ENCODE results near the gene KRT6A.

Gene KRT6A
- 0 to 0.18 (median 0) reads per million in 4 experiments for total RNA-seq

DNA sequence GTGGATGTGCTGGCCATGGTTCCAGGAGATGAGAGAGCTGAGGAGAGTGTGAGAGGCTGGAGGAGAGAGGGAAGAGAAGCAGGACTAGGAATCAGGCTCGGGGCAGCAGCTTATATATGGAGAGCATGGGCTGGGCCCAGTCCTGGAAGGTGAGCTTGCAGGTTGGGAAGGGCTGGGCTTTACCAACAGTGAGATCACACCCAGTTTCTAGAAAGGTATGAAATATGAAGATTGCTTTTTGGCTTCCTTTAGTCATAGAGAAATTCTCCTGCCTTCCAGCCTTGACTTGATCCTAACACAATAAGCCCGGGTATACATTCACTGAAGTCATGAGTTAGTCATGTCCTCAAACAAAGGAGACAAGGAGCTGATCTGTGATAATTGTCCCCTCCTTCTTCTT lies at the start of gene KRT6A:
TSS of gene KRT6A (minus strand) at position 86 of the 400 bp plus-strand sequence. CDS start at position 17, 69 bp downstream.
- DNase-seq = no peak

DNA sequence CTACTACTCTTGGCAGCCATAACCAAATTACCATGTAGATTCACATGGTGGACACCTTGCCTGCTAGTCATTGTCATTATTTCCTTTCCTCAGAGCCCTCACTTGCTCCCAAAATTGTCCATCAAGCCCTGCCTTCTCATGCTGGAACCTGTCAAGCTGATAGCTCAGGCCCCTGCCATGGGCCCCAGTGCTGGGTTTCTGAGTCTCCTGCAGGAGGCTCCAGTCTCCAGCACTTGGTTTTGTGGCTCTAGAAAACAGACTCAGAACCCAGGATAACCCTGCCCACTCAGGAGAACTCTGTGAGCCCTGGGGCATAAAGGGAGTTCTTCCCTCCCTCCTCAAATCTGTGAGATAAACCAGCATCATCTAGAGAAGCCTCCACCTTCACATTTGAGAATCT lies 49.1 kb upstream of the KRT6A start:
- DNase-seq = no peak

DNA sequence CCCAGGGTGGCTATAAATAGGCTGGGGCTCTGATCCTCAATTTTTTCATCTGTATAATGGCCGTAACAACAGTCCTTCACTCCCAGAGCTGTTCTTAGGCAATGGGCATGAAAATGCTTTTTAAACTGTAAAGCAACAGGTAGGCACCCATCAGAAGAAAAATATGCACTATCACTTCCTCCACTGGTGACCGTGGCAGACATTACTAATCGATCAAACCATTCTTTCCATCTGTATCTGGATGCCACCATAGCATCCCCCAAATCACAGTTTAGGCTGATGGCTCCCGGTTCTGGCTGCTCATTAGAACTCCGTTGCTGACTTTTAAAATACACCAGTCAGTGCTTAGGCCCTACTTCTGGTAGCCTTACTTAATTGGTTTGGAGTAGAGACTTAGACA lies 48.7 kb upstream of the KRT6A start:
- no peak for DNase-seq

DNA sequence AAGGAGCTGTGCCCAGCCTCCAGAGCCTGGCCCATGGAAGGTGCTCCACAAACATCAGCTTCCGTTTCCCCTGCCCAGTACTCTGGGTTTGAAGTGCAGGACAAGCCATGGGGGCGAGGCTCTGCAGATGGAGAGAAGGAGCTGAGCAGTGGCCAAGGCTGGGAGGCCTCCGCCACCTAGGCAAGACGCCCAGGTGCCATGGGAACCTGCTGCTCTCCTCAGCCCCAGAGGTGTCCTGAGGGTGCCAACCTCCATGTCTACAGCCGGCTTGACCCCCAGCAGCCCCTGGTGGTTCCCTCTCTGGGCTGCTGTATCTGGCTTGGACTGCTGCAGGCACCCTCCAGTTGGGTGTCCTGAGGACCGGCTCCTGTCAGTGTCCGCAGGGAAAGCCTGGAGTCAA lies 47.5 kb upstream of the KRT6A start:
- DNase-seq = no peak

DNA sequence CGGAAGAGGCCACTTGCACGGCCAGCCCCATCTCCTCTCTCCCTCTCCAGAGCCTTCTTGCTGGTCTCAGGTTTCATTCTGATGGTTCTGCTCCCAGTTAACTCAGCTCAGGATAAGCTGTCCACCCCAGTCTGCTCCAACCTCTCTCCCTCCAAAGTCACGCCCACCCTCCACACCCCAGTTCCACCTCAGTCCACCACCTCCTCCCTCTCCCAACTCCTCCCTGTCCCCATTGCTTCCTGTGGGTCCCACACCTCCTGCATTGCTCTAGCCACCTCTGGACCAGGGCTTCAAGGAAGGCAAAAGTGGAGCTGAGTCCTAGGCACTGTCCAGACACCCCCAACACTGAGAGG lies 46.7 kb upstream of the KRT6A start:
- DNase-seq = no peak

DNA sequence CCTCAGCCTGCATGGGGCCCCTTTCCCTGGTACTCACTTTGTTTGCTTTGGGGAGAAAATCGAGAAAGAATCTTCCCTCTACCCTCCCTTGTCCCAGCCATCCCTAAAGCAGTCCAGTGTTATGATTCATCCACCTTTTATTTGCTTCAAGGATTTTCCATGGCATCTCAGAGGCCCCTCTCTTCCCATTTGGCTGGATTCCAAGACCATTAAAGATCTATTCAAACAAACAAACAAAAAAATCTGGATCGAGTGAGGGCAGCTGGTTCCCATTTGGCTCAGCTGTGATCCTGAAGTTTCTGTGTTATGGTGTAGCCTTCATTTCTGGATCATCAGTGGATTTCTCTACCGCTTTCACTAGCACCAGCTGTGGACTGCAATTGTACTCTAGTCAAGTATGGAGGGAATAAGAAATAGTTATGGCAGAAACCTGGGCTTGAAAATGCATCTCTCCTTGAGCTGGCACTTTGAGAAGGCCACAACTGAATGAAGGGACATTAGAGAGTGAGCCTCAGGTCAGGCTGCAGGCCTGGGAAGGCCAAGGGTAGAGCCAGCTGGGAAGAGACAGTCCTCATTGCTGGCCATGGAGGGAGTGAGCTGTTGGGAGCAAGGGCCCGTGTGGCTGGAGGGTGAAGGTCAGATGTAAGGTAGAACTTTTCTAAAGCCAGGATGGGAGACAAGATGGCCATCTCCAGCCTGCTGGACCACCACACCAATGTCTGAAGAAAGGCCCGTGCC lies 46.2 kb upstream of the KRT6A start:
- DNase-seq = no peak

DNA sequence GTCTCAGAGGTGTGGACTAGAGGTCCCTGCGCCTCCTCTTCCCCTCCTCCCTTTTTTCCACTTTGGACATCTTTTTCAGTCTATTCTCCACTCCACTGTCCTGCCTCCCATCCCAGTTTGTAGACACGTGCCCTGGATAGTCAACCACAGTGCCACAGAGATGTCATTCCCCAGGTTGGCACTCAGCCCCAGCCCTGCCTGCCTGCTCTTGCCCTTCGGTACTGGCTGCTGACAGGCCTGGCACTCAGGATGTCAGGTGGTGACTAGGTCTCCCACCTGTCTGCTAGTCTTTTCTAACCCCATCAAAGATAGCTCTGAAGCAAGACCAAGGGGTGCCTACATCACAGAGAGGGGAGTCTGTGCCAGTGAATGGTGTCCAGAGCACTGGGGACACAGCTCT lies 44.0 kb upstream of the KRT6A start:
- DNase-seq = no peak

DNA sequence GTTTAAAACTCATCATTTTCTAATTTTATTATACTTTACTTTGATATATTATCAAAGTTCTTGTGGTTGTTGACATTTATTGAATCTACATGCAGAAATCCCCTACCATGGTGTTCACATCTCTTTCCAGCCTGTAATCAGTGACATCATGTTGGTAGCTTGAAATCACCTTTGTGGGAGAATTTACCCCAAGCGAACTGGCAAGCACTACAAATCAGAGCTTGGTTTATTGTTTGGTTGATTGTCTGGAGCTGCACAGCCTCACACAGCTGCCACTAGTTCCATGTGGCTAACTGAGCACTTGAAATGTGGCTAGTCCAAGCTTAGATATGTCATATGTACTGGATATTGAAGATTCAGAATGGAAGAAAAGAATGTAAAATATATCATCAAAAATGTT lies 42.5 kb upstream of the KRT6A start:
- no peak for DNase-seq

DNA sequence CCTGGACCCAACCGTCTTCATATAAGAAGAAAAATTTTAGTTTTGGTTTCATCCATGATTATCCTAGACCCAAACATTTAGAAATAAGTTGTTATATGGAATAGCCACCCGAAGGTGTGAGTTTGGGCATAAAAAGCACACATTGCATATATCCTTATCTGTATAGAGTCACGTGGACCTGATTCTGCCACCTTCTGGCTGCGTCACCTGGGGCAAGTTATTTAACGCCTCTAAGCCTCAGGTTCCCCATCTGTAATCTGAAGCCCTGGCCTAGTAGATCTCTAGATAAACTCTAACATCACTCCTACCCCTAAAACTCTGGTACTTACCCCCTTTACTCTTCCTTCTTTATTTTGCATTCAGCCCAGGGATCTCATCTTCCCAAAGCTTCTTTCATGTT lies 41.4 kb upstream of the KRT6A start:
- DNase-seq = no peak

DNA sequence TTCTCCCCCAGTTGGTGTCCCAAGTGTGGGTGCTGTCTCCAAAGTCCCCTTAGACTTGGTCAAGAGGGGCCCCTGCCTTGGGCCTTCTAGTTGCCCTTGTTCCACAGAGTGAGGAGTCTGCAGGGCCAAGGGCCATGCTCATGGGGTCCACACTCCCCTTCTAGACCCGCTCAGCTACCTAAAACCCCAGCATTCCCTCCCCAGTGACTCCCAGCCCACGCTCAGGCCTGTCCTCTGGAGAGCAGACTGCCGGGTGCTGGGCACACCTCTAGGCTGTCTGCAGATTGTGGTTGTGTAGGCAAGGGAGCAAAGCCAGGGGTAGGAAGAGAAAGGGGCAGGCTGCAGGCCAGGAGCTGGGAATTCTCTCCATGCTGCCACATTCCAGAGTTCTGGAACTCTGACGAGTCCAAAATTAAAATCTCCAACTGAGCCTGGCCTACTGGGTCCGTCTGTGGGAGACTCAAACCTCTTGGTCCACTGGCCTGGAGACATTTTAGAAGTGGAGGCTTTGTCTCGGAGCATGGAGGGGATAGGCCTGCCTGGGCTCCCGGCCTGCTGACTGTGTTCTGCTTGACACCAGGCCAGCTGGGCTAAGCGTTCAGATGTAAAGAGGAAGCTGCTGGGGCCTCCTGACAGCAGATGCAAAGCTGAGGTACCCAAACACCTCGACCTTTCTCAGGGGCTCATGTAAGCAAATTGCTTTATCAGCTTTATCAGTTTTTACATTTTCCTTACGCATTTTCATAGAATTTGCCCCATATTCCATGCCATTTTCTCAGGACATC lies 40.8 kb upstream of the KRT6A start:
- no peak for DNase-seq

DNA sequence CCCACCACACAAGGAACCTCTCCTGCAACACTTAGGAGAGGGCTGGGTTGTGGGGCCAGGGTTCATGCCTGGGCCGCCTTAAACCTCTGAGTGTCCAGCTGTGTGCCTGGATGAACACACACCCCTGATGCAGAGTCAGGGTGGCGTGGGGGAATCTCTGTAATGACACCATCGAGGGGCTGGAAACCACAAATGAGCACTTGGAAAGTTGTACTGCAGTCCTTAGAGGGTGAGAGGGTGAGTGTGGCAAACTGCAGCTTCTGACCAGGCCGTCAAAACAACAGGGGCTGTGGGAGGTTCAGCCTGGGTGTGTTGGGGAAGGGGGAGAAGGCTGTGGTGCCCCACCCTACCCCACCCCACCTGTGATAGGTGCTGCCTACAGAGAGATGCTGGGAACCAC lies 39.6 kb upstream of the KRT6A start:
- DNase-seq = no peak

DNA sequence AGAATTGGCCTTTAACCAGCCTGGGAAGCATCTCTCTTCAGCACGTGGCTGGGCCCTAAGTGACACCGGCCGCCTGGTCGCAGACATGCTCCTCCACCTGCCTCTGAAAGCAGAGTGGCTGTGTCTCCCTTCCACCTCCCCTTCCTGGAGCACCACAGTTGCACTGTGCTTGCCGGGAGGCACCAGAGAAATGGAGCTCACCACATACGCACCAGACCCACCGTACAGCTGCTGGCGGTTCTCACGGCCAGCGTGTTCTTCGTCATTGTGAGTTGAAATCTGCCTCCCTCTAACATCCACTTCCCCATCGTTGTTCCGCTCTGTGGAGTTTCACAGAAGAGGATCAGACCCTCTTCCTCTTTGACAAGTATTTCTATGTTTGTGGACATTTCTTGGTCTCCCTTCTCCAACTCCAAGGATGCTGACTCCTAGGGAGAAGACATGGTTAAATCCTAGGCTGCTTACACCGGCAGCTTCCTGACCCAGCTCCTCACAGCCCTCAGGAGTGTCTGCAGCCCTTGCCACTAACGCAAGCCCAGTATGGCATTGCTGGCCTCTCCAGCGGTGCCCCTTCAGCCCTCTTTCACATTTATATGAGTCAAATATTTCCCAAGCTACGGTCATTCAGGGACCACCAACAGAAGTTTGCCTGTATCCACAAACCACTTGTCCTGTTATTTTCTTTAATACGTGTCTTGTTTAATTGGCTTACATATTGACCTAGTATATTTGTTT lies 38.7 kb upstream of the KRT6A start:
- no peak for DNase-seq

DNA sequence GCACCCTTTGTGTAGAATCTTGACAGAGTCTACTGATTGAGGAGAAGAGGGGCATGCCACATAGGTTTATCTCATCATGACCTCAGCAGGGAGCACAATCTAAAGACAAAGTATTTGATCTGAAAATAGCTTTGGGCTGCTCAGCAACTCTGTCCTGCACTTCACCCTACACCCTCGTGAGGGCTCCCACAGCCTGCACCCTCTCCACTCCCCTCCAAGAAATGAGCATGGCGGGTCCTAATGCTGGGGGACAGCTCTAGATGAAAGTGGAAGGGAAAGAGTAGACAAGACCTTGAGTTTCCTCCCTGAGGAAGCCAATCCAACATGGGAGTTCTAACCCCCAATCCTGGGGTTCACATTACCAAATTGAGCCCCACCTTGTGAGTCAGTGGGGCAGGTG lies 37.8 kb upstream of the KRT6A start:
- DNase-seq = no peak

DNA sequence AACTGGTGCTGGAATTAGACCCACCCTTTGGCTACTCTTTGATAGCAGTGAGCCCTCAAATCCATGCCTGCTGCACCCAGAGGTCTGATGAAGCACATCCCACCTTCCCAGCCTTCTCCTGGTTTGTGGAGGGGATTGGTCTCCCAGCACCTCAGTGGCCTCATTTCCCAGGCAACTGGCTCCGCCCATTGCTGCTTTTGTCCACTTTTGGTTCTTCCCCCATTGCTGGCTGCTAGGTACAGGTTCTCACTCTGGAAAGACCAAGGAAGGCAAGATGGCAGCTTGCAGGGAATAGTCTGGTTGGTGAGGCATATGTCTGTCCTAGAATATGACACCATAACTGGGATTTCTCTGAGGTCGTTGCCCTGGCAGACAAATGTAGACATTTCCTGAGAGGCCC lies 37.3 kb upstream of the KRT6A start:
- DNase-seq = no peak

DNA sequence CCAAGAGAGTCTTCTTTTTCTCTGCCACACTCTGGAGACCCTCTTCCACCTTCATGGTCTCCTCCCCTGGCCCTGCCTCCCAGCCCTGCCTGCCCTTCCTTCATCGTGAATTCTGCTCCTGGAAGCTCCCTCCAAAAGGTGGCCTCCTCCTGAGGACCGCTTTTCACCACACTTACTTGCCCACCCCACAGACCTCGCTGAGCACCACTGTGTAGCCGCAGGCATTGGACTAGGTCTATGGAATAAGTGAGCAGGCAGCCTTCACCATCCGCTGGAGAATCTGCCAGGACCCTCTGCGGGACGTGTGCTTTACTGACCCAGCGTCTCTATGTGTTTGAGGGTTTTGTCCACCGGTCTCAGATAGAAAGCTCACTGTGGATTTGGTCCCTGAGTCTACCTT lies 36.8 kb upstream of the KRT6A start:
- DNase-seq = no peak

DNA sequence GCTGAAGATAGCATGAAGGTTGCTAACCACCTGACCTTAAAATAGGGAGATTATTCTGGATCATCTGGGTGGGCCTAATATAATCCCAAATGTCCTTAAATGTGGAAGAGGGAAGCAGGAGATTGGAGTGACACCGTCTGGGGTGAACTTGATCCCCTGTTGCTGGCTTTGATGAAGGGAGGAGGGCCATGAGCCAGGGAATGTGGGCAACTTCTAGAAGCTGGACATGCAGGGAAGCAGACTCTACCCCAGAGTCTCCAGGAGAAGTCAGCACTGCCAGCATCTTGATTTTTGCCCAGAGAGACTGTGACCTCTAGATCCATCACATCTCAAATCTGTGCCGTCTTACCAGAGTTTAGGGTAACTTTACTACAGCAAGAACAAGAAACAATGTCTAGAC lies 36.4 kb upstream of the KRT6A start:
- no peak for DNase-seq

DNA sequence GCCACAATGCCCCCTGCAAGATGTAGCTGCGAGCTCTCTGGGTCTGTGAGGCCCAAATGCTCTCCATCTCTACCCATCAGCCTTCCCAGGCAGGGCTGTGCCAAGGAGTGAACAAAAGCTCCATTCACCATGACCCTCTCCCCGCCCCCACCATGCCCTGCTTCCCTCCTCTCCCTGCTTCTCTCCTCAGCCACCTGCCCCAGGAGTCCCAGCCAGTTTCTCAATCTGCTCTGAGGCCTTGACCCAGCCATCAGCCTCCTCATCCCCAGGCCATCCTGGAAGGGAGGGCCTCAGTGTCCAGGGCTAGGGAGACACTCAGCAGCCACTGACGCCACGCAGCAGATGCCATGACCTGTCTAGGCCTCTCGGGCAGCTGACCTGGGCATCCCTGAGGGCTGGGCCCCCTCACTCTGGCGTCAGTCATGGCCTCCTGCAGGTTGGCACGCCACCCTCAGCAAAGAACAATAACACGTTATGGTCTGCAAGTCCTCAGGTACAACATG lies 35.6 kb upstream of the KRT6A start:
- no peak for DNase-seq

DNA sequence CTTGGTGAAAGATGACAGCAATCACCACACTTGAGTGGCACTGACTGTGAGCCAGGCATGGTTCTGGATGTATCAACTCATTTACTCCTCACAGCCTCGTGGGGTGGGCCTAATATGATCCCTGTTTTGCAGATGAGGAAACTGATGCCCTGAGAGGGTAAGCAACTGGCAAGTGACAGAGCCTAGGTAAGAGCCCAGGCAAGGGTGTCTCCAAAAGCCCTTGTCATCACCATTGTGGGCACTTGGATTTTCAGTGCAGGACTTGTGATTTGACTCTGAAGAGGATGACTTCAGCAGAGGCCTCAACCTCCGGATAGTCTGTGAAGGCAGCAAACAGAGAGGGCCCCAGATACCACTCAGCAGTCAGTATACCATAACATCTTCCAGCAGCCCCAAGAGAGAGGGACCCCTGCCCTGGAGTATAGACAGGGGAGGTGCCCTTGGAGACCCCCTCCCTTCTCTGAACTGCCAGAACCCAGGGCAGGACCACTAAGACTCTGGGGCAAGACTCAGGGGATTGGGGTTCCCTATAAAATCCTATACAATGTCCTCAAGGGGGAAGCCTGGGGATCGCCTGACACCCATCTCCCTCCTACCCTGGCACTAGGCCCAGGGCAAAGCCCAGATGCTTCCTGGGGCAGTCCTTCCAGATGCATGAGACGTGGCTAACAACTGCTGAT lies 34.2 kb upstream of the KRT6A start:
- no peak for DNase-seq

DNA sequence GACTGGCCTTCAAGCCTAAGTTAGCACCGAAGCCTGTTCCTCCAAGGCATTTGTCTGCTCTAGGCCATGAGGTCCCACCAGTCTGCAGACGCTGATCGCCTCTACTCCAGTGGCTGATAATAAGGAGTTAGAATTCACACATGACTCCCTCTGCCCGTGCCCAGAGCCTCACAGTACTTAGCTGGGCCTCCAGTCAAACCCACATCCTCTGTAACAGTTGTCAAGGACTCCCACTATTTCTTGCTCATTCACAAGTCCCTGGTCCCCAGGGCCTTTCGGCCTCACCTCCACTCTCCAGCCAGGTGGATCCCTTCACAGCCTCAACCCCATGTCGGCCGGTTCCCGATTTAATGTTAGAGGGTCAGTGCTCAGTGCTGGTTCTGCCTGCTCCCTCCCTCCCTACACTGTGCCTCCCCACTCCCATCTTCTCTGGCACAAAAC lies 33.5 kb upstream of the KRT6A start:
- no peak for DNase-seq

DNA sequence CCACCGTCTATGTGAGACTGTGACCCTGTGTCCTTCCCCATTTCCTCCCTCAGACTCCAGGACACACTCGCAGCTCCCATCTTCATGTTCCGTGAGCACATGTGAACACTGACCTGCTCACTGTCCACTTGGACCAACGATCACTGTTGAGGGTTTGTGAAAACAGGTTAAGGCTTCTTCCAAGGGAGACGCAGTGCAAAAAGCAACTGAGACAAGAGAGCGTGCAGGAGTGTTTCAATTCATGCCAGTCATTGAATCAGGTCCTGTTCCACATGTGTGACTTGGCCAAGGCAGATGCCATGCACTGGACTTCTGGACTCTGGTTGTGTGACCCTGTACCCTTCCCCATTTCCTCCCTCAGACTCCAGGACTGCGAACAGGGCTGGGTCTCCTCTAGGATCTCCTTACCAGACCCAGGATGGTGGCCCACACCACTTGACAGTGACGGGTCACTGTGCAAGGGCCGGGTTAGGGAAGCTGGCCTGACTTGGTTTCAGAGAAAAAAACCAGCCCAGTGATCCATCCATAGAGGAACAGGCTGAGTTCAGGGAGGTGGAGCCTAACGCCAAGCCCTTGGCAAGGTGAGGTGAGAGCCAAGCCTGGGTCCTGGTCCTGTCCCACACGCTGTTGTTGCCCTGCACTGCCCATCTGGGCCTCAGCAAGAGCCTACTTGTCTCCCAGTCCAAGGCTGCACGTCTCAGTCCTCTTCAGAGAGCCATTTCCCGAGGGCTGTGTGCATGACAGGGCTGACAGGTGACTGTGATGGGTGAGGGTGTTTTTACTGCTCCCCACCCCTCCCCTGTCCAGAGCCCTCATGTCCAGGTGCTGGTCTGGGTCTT lies 32.8 kb upstream of the KRT6A start:
- no peak for DNase-seq

DNA sequence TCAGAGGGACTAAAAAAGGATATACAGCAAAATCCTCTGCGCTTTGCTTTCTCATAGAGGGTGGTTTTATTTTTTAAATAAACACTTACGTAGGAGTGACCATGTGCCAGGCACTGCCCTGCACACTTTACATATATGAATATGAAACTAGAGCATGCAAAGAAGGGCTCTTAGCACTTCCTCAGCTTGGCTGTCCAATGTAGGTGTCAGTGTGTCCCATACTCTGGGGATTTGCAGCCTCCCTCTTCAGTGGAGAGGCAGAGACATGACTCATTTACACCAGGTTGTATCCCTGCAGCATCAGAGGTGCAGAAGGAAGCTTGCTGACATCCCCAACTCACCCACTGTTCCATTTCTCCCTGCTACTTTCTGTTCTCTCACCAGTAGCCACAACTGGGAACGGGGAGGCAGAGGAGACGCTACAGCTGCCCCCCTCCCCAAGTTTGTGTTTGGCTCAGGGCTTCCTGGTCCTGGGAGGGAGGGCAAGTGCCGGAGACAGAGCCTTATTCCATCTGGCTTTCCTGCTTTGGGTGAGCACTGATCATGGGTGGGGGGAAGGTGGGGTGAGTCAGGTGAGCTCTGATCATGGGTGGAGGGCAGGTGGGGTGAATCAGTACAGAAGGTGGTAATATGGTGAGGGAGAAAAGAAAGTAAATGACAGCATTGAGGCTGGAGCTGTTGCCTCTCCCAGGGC lies 32.0 kb upstream of the KRT6A start:
- DNase-seq = no peak
